HCT116 (cell line): ENCODE data around the gene G2E3.

Source experiments
- CTCF ChIP-seq, 3 experiments: fragments of 200-600 bp in 1 of 3; sonication (generic) in 1 of 3; IDR thresholded peaks in 2 of 3; conservative IDR thresholded peaks in 1 of 3; 2 replicates each; pipeline ENCODE4 v1.5.1; 2012 to 2017; ENCODE audit warnings: low read depth in 2 of 3, low read length in 2 of 3, antibody characterized with exemption in 1 of 3, borderline replicate concordance in 1 of 3, control low read depth in 1 of 3, mild to moderate bottlenecking in 1 of 3, mixed read lengths in 1 of 3, mixed run types in 1 of 3, moderate library complexity in 1 of 3; ENCODE audit not compliant: insufficient read depth in 1 of 3
- POLR2A ChIP-seq: IDR thresholded peaks from 2 replicates; pipeline ENCODE4 v1.7.0; 2011; ENCODE audit warnings: borderline replicate concordance; ENCODE audit not compliant: insufficient read depth, insufficient read length; ENCODE audit errors: extremely low read depth

GRCh38 chr14:30569903-30570226 is 10.9 kb downstream of the G2E3 start:
- no peak for TF ChIP-seq POLR2A
- no peak for TF ChIP-seq CTCF (IDR thresholded peaks at IDR 0.05 in 2 of 3, conservative IDR thresholded peaks at IDR 0.05 in 1 of 3; ENCODE audit: borderline replicate concordance in 1 of 3, insufficient read depth in 1 of 3, low read depth in 2 of 3, low read length in 2 of 3)
